Measurements from ENCODE around the gene NUCKS1. TPM values are rescaled to one million over a fixed set of nuclear protein-coding genes. Genes with fewer than 3 reads are reported as not detected.

NUCKS1 gene
- total RNA-seq, 4 donors from 2014 or later: 32.4 to 73.4 (median 60.9) TPM

DNA sequence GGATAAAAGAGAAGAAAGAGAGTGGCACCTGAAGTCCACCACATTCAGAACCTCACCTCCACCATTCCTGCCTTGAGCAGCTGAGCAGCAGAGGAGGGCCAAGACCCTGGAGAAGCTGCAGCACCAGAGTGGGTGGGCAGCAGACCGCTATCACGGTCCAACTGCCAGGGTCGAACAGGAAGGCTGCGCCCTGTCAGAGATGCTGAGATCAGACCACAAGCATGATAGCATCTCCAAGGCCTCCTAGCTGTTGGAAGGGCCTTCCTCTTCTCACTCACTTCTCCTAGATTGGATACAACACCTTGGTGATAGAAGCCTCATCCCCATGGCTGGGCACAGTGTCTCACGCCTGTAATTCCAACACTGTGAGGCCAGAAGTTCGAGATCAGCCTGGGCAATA, 57.6 kb downstream of the NUCKS1 start:
- no peak overlapping the region for H3K27ac ChIP-seq
- TF ChIP-seq, protein P1, sequence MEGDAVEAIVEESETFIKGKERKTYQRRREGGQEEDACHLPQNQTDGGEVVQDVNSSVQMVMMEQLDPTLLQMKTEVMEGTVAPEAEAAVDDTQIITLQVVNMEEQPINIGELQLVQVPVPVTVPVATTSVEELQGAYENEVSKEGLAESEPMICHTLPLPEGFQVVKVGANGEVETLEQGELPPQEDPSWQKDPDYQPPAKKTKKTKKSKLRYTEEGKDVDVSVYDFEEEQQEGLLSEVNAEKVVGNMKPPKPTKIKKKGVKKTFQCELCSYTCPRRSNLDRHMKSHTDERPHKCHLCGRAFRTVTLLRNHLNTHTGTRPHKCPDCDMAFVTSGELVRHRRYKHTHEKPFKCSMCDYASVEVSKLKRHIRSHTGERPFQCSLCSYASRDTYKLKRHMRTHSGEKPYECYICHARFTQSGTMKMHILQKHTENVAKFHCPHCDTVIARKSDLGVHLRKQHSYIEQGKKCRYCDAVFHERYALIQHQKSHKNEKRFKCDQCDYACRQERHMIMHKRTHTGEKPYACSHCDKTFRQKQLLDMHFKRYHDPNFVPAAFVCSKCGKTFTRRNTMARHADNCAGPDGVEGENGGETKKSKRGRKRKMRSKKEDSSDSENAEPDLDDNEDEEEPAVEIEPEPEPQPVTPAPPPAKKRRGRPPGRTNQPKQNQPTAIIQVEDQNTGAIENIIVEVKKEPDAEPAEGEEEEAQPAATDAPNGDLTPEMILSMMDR (IDR thresholded peaks at IDR 0.05): no peak
- no peak for TF ChIP-seq POLR2A (IDR thresholded peaks at IDR 0.05)
- intact Hi-C loops (cut with DNase I): no loop called here
- H3K4me1 ChIP-seq: no peaks in the 10 kb centered on the region
- no peak overlapping the region for H3K4me3 ChIP-seq
- no peaks in the 10 kb centered on the region for H3K27me3 ChIP-seq
- WGBS, 2 donors: 66 to 81% methylated on average over 5 of the region's 6 CpGs
- H3K9me3 ChIP-seq: no peaks in the 10 kb centered on the region
- no peaks in the 10 kb centered on the region for H3K36me3 ChIP-seq
- no peak for DNase-seq

DNA sequence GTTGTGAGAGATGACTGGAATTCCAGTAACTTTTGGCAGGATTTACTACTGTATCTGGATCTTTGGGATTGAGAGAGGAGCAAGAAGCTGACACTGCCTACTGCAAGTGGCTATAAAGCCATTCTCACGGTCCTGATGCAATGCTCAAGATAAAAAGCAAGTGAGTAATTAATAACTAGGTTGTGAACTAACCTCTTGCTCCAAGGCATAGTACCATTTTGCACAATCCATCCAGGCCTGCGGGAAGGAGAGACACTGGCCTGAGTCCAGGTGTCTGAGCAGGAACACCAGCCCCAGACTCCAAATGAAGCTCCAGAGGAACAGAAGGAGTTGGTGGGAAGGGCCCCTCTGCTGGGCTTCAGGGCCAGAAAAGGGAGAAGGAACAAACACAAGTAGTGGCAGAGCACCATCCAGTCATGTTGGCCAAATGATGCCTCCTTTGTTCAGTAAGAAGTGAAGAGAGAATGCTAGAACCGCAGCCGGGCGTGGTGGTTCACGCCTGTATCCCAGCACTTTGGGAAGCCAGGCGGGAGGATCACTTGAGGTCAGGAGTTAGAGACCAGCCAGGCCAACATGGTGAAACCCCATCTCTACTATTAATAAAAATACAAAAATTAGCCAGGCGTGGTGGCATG, 59.7 kb downstream of the NUCKS1 start:
- H3K4me3 ChIP-seq: no peak overlapping the region
- WGBS, 2 donors: 80 to 90% methylated on average over 6 to 8 of the region's 8 CpGs
- H3K9me3 ChIP-seq: no peaks in the 10 kb centered on the region
- TF ChIP-seq, protein P1 (IDR thresholded peaks at IDR 0.05): no peak
- no peak for TF ChIP-seq POLR2A (IDR thresholded peaks at IDR 0.05)
- H3K4me1 ChIP-seq: no peaks in the 10 kb centered on the region
- no peak for DNase-seq
- H3K27ac ChIP-seq: no peak overlapping the region
- no peaks in the 10 kb centered on the region for H3K36me3 ChIP-seq
- intact Hi-C loops (cut with DNase I): no loop called here
- no peaks in the 10 kb centered on the region for H3K27me3 ChIP-seq

- no peaks in the 10 kb centered on the region for H3K9me3 ChIP-seq
- WGBS, 2 donors: 88 to 93% methylated on average over 5 of the region's 5 CpGs
Measured at GRCh38 chr1:205689479-205689878, 60.5 kb downstream of the NUCKS1 start.

DNA sequence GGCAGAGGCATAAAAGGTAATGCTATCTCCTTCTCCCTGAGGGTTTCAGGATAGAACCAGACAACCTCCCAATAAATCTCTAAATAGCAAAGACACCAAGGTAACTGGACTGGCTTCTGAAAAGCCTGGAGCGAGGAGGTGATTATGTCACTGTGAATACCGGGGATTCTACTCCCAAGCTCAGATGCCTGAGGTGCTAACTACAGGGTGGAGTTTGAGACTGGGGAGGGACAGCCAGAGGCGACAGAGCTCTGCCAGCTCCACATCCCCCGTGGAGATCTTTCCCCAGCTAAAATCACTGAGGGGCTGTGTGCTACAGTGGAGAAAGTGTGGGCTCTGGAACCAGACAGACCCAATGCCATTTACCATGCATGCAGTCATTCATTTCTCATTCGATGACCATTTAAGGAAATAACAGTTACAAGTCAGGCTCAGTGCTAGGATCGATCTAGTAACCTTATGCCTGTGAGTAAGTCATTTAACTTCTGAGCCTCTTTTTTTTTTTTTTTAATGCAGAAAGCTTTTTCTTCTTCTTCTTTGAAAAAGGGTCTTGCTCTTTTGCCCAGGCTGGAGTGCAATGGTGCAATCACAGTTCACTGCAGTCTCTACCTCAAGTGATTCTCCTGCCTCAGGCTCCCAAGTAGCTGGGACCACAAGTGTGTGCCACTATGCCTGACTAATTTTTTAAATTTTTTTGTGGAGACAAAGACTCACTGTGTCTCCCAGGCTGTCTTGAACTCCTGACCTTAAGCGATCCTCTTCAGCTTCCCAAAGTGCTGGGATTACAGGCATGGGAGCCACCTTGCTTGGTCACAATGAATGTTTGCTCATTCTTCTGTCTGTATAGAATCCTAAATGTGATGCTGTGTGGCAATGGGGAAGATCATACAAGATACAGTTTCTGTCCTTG, 61.6 kb downstream of the NUCKS1 start:
- intact Hi-C loops (cut with DNase I): no loop called here
- DNase-seq: no peak
- no peak overlapping the region for H3K27ac ChIP-seq

More at GRCh38 chr1:205689479-205689878, 60.5 kb downstream of the NUCKS1 start:
- H3K27ac ChIP-seq: no peak overlapping the region
- TF ChIP-seq, protein P1 (IDR thresholded peaks at IDR 0.05): no peak
- no peak for TF ChIP-seq POLR2A (IDR thresholded peaks at IDR 0.05)
- intact Hi-C loops (cut with DNase I): no loop called here
- no peaks in the 10 kb centered on the region for H3K27me3 ChIP-seq
- H3K4me3 ChIP-seq: no peak overlapping the region
- no peaks in the 10 kb centered on the region for H3K36me3 ChIP-seq
- DNase-seq: no peak
- H3K4me1 ChIP-seq: no peaks in the 10 kb centered on the region

More for the DNA sequence above, 61.6 kb downstream of the NUCKS1 start:
- 61 to 63% methylated on average over 5 to 6 of the region's 7 CpGs for WGBS, 2 donors
- H3K4me1 ChIP-seq: no peaks in the 10 kb centered on the region
- H3K36me3 ChIP-seq: no peaks in the 10 kb centered on the region
- no peaks in the 10 kb centered on the region for H3K9me3 ChIP-seq
- no peaks in the 10 kb centered on the region for H3K27me3 ChIP-seq
- H3K4me3 ChIP-seq: no peak overlapping the region
- TF ChIP-seq, protein P1 (IDR thresholded peaks at IDR 0.05): no peak
- no peak for TF ChIP-seq POLR2A (IDR thresholded peaks at IDR 0.05)

Measured in esophagus squamous epithelium (tissue), 5 donors.